Neural cell (in vitro differentiated cells): ENCODE measurements around the gene SRPX.

Source experiments
- POLR2AphosphoS5 ChIP-seq: IDR thresholded peaks from 2 replicates; pipeline ENCODE4 v1.6.1; 2012
- SMC3 ChIP-seq: fragments of 450-650 bp; conservative IDR thresholded peaks from 2 replicates; pipeline ENCODE4 v1.6.1; 2014; ENCODE audit warnings: antibody characterized with exemption, mild to moderate bottlenecking, moderate library complexity; ENCODE audit not compliant: poor library complexity
- TF ChIP-seq, protein P1 (sequence below): fragments of 450-650 bp; IDR thresholded peaks from 2 replicates; pipeline ENCODE4 v1.5.1; 2014; ENCODE audit warnings: antibody characterized with exemption, mild to moderate bottlenecking, moderate library complexity; ENCODE audit not compliant: poor library complexity, severe bottlenecking

DNA sequence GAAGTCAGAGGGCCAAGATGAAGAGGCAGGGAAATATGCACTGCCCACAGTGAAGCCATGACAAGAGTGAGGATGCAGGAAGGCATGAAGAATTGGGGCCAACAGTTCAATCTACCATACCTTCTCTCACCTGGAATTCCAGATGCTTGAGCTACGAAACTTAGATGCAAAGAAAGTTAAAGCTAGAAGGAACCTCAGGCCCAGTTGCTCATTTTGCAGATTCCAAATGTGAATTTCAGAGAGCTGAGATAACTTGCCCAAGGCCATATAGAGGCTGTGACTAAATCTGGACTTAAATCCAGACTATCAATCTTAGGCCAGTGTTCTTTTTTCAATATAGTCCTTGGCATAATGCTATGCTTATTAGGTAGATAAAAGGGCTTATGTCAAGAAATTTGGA is 92.7 kb downstream of the SRPX start:
- no peak for TF ChIP-seq POLR2AphosphoS5
- TF ChIP-seq, protein P1, sequence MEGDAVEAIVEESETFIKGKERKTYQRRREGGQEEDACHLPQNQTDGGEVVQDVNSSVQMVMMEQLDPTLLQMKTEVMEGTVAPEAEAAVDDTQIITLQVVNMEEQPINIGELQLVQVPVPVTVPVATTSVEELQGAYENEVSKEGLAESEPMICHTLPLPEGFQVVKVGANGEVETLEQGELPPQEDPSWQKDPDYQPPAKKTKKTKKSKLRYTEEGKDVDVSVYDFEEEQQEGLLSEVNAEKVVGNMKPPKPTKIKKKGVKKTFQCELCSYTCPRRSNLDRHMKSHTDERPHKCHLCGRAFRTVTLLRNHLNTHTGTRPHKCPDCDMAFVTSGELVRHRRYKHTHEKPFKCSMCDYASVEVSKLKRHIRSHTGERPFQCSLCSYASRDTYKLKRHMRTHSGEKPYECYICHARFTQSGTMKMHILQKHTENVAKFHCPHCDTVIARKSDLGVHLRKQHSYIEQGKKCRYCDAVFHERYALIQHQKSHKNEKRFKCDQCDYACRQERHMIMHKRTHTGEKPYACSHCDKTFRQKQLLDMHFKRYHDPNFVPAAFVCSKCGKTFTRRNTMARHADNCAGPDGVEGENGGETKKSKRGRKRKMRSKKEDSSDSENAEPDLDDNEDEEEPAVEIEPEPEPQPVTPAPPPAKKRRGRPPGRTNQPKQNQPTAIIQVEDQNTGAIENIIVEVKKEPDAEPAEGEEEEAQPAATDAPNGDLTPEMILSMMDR = no peak
- no peak for TF ChIP-seq SMC3
